A549 (cell line): Measurements from ENCODE around the gene TIMP3.

ENCODE experiments used
- JUN ChIP-seq, 2 experiments: fragments of >200 bp; sonication (Bioruptor Twin); formaldehyde crosslinking; IDR thresholded peaks; 2 replicates in 1 of 2; 3 replicates in 1 of 2; pipeline ENCODE4 v1.6.1; 2016 to 2017
- NFE2L2 ChIP-seq: fragments of 150-350 bp; conservative IDR thresholded peaks from 2 replicates; pipeline ENCODE4 v1.6.1; 2014; ENCODE audit warnings: low read length
- RARB ChIP-seq: fragments of 250-450 bp; sonication (Bioruptor Pico); IDR thresholded peaks from 2 replicates; pipeline ENCODE4 v1.8.0; 2021; ENCODE audit warnings: mild to moderate bottlenecking, moderate library complexity
- TF ChIP-seq, protein P1 (sequence below): fragments of >200 bp; sonication (Bioruptor Twin); formaldehyde crosslinking; IDR thresholded peaks from 3 replicates; pipeline ENCODE4 v1.5.1; 2016

DNA sequence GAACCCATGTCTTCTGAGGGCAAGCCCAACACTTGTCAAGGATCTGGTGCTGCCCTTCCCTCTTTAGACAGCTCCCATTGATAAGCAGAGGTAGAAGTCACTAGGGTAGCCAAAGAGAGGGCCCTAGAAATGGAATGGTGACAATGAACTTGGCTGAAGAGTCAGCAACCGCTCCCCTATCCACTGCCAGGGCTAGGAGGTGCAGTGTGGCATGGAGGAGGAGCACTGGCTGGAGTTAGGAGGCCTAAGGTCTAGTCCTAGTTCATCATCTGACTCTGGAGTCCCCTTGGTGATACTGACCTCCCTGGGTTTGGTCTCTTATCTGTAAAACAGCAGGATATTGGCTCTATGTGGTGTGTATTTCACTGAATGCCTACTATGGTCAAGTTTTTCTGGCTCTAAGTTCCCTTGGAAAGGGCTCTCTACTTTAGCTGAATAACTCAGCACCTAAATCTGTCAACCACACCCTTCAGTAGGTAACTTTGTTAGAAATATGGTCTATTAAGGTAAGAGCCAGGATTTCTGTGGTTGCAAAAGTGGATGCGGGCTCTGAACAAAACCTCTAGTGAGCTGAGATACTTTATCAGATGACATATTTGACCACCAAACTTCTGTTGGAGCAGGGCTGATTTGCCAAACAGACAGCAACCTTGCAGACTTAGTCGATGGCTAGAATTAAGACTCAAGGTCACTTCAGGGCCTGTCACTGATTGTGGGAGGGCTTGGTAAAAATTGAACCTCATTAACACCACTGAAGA is 10.5 kb downstream of the TIMP3 start:
- TF ChIP-seq RARB (CRISPR knock-in tag) (no peak), NFE2L2 (no peak), JUN (IDR thresholded peaks at IDR 0.05) (no peak)
- TF ChIP-seq, protein P1, sequence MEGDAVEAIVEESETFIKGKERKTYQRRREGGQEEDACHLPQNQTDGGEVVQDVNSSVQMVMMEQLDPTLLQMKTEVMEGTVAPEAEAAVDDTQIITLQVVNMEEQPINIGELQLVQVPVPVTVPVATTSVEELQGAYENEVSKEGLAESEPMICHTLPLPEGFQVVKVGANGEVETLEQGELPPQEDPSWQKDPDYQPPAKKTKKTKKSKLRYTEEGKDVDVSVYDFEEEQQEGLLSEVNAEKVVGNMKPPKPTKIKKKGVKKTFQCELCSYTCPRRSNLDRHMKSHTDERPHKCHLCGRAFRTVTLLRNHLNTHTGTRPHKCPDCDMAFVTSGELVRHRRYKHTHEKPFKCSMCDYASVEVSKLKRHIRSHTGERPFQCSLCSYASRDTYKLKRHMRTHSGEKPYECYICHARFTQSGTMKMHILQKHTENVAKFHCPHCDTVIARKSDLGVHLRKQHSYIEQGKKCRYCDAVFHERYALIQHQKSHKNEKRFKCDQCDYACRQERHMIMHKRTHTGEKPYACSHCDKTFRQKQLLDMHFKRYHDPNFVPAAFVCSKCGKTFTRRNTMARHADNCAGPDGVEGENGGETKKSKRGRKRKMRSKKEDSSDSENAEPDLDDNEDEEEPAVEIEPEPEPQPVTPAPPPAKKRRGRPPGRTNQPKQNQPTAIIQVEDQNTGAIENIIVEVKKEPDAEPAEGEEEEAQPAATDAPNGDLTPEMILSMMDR, result no peak
